Stomach (tissue), 9 donors: ENCODE results near the gene IQCM. TPM values are rescaled to one million over a fixed set of nuclear protein-coding genes. Genes with fewer than 3 reads are reported as not detected.

Experiments
- DNase-seq, 2 donors: peaks; one replicate each; pipeline versions ENCODE4 v3.0.0 to v3.0.0-alpha.2; 2013 to 2019
- H3K27ac ChIP-seq, 5 donors: fragments of 200-600 bp in 4 of 5; sonication (generic) in 4 of 5; one replicate each; pipeline ENCODE4 v1.5.1; 2013 to 2019; ENCODE audit warnings: mild to moderate bottlenecking in 1 of 5, moderate library complexity in 1 of 5
- H3K27me3 ChIP-seq, 3 donors: fragments of 200-600 bp; sonication (generic); one replicate each; pipeline ENCODE4 v1.5.1; 2017 to 2019; ENCODE audit warnings: mixed run types in 1 of 3
- H3K36me3 ChIP-seq, 4 donors: fragments of 200-600 bp; sonication (generic); 1 replicate in 3 of 4; 2 replicates in 1 of 4; pipeline ENCODE4 v1.5.1; 2016 to 2019
- H3K4me1 ChIP-seq, 4 donors: fragments of 200-600 bp; sonication (generic); one replicate each; pipeline ENCODE4 v1.5.1; 2016 to 2019
- H3K4me3 ChIP-seq, 4 donors: fragments of 200-600 bp; sonication (generic) in 3 of 4; one replicate each; pipeline ENCODE4 v1.5.1; 2016 to 2019; ENCODE audit warnings: mild to moderate bottlenecking in 1 of 4
- H3K9me3 ChIP-seq, 4 donors: fragments of 200-600 bp; sonication (generic); one replicate each; pipeline ENCODE4 v1.5.1; 2016 to 2019
- EP300 ChIP-seq: sonication (generic); formaldehyde crosslinking; IDR thresholded peaks from one replicate; pipeline ENCODE4 v1.6.1; 2017; ENCODE audit warnings: antibody characterized with exemption
- POLR2A ChIP-seq, 4 donors: fragments of 450-650 bp; IDR thresholded peaks; one replicate each; pipeline ENCODE4 v1.6.1; 2016; ENCODE audit warnings: antibody characterized with exemption in 4 of 4, control low read depth in 2 of 4, mild to moderate bottlenecking in 1 of 4, moderate library complexity in 1 of 4
- POLR2AphosphoS5 ChIP-seq, 3 donors: sonication (generic); formaldehyde crosslinking; IDR thresholded peaks; one replicate each; pipeline ENCODE4 v1.6.1; 2016; ENCODE audit warnings: antibody characterized with exemption in 3 of 3
- WGBS, 5 donors: extraction: QIAGEN DNeasy Blood & Tissue Kit in 3 of 5; methylation state at CpG; one replicate each; pipeline versions ENCODE4 v1.1.5 to v1.1.7; 2013 to 2018; 5-methylcytosine and 5-hydroxymethylcytosine counted together
- intact Hi-C: fragments of 100-400 bp; cut with DNase I; formaldehyde crosslinking; loops from one replicate; pipeline ENCODE4 v1.15.1; 2023; ENCODE audit warnings: low total_unique reads
- polyA plus RNA-seq, 3 donors: library from polyadenylated mRNA; stranded (reverse); fragments of 200-250 nt; gene quantifications; one replicate each; pipeline ENCODE4 v1.2.3, GENCODE V29; 2013
- total RNA-seq, 5 donors: library from RNA; depleted of rRNA; stranded (reverse); fragments of >200 nt; gene quantifications; one replicate each; pipeline versions ENCODE4 v1.1.0 to v1.2.3, GENCODE V29; 2014 to 2016
- TF ChIP-seq, protein P1 (sequence below), 7 experiments: fragments of 450-650 bp in 4 of 7; fragments of 200-600 bp in 3 of 7; sonication (generic) in 3 of 7; IDR thresholded peaks; one replicate each; pipeline ENCODE4 v1.5.1; 2016 to 2019; ENCODE audit warnings: antibody characterized with exemption in 7 of 7, control low read depth in 2 of 7, mild to moderate bottlenecking in 1 of 7
- donor health status: healthy with polysubstance abuse.
- donor health status: Bipolar disorder and iron deficiency.
- donor health status: healthy.

The IQCM gene
- total and polyA plus RNA-seq, 8 donors, result not detected

DNA sequence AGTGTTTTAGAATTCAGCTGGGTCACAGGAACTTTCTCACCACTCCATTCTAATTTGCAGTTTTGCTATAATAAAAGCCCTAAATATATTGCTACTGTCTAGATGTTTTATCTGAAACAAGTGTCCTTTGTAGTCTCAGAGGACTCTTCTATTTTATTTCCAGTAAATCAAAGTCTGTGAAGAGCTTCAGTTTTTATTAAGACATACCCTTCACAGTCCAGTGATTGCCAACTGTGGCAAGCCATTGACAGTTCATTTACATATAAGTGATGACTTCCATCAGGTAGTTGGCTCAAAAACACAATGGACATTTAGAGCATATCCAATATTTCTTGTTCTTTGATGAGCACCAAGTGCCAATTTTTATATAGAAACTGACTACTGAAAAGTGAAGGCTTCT is 466.1 kb downstream of the IQCM start:
- Histone ChIP-seq H3K36me3 (no peaks in the 10 kb centered on the region), H3K27ac (no peak overlapping the region), H3K9me3 (peaks cover 0 to 12% (median 5%) of the 10 kb centered on the region in 4 donors), H3K27me3 (no peaks in the 10 kb centered on the region), H3K4me3 (no peak overlapping the region), H3K4me1 (no peaks in the 10 kb centered on the region)
- intact Hi-C loops, result no loop called here
- TF ChIP-seq, protein P1, sequence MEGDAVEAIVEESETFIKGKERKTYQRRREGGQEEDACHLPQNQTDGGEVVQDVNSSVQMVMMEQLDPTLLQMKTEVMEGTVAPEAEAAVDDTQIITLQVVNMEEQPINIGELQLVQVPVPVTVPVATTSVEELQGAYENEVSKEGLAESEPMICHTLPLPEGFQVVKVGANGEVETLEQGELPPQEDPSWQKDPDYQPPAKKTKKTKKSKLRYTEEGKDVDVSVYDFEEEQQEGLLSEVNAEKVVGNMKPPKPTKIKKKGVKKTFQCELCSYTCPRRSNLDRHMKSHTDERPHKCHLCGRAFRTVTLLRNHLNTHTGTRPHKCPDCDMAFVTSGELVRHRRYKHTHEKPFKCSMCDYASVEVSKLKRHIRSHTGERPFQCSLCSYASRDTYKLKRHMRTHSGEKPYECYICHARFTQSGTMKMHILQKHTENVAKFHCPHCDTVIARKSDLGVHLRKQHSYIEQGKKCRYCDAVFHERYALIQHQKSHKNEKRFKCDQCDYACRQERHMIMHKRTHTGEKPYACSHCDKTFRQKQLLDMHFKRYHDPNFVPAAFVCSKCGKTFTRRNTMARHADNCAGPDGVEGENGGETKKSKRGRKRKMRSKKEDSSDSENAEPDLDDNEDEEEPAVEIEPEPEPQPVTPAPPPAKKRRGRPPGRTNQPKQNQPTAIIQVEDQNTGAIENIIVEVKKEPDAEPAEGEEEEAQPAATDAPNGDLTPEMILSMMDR (IDR thresholded peaks at IDR 0.05), result no peak
- TF ChIP-seq POLR2A (IDR thresholded peaks at IDR 0.05) (no peak), EP300 (no peak), POLR2AphosphoS5 (IDR thresholded peaks at IDR 0.05) (no peak)
- DNase-seq, result no peak

DNA sequence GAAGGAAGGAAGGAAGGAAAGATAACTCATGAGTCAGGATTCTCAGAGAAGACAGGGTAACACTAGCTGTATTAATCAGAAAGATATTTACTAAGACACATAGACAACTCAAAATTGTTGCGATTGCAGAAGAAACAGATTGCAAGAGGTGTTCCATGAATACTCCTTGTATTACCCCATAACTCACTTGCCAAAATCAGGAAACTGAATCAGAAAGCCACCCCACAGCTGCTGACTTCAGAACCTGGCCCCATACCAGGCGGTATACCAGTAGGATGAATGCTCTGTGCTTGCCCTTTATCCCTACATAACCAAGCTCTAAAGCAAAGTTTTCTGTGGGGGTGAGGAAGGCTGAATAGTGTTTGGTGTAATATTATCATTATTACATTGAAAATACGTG is 468.5 kb downstream of the IQCM start:
- Histone ChIP-seq H3K27ac (no peak overlapping the region), H3K9me3 (no peaks in the 10 kb centered on the region), H3K4me1 (no peaks in the 10 kb centered on the region), H3K27me3 (no peaks in the 10 kb centered on the region), H3K4me3 (no peak overlapping the region), H3K36me3 (no peaks in the 10 kb centered on the region)
- DNase-seq, result no peak
- 72 to 80% (median 73%) methylated on average over 3 of the region's 3 CpGs for WGBS, 5 donors
- intact Hi-C loops, result no loop called here
- TF ChIP-seq EP300, result no peak
- TF ChIP-seq POLR2A (IDR thresholded peaks at IDR 0.05), result no peak
- no peak for TF ChIP-seq POLR2AphosphoS5 (IDR thresholded peaks at IDR 0.05)
- TF ChIP-seq, protein P1 (IDR thresholded peaks at IDR 0.05), result no peak

- 76 to 90% (median 86%) methylated on average over 1 of the region's 1 CpG for WGBS, 5 donors
Measured at GRCh38 chr4:149345424-149345823, 470.2 kb downstream of the IQCM start.

GRCh38 chr4:149344436-149344835 is 471.2 kb downstream of the IQCM start:
- no peaks in the 10 kb centered on the region for H3K36me3 ChIP-seq
- H3K9me3 ChIP-seq, result no peaks in the 10 kb centered on the region
- DNase-seq, result no peak
- no peaks in the 10 kb centered on the region for H3K27me3 ChIP-seq
- H3K27ac ChIP-seq, result no peak overlapping the region
- intact Hi-C loops, result no loop called here
- no peak overlapping the region for H3K4me3 ChIP-seq
- 63 to 80% (median 69%) methylated on average over 3 of the region's 3 CpGs for WGBS, 5 donors
- no peaks in the 10 kb centered on the region for H3K4me1 ChIP-seq
- TF ChIP-seq POLR2A (IDR thresholded peaks at IDR 0.05) (no peak), EP300 (no peak), POLR2AphosphoS5 (IDR thresholded peaks at IDR 0.05) (no peak)
- TF ChIP-seq, protein P1 (IDR thresholded peaks at IDR 0.05), result no peak

More at GRCh38 chr4:149345424-149345823, 470.2 kb downstream of the IQCM start:
- H3K9me3 ChIP-seq, result no peaks in the 10 kb centered on the region
- no peaks in the 10 kb centered on the region for H3K27me3 ChIP-seq
- no peak overlapping the region for H3K4me3 ChIP-seq
- no peaks in the 10 kb centered on the region for H3K36me3 ChIP-seq
- DNase-seq, result no peak
- no peaks in the 10 kb centered on the region for H3K4me1 ChIP-seq
- no peak for TF ChIP-seq POLR2A (IDR thresholded peaks at IDR 0.05)
- no peak for TF ChIP-seq EP300
- TF ChIP-seq POLR2AphosphoS5 (IDR thresholded peaks at IDR 0.05), result no peak
- TF ChIP-seq, protein P1 (IDR thresholded peaks at IDR 0.05), result no peak
- intact Hi-C loops, result no loop called here
- no peak overlapping the region for H3K27ac ChIP-seq
